ENCODE data around the gene CACNG1. TPM values are rescaled to one million over a fixed set of nuclear protein-coding genes. Genes with fewer than 3 reads are reported as not detected.

CACNG1 gene
- total and polyA plus RNA-seq, 2 experiments from 2014 or later, result not detected

GRCh38 chr17:67008101-67008500, 36.3 kb upstream of the CACNG1 start:
- H3K4me2 ChIP-seq, result no peak overlapping the region
- H3K36me3 ChIP-seq (replicated peaks; ENCODE audit: insufficient read depth, low read depth), result no peaks in the 10 kb centered on the region
- TF ChIP-seq EZH2 (IDR thresholded peaks at IDR 0.05; ENCODE audit: borderline replicate concordance), result no peak
- no peak for TF ChIP-seq CTCF (IDR thresholded peaks at IDR 0.05; ENCODE audit: poor library complexity)
- no peak for TF ChIP-seq EZH2phosphoT487 (IDR thresholded peaks at IDR 0.05; ENCODE audit: low read depth, severe bottlenecking, unreplicated experiment)
- H4K20me1 ChIP-seq (ENCODE audit: insufficient read depth, poor library complexity, severe bottlenecking), result no peaks in the 10 kb centered on the region
- no peaks in the 10 kb centered on the region for H3K9me3 ChIP-seq (ENCODE audit: low read depth)
- no peaks in the 10 kb centered on the region for H3K9me2 ChIP-seq (replicated peaks; ENCODE audit: insufficient read depth)
- no peaks in the 10 kb centered on the region for H3K79me2 ChIP-seq
- H3K4me1 ChIP-seq (ENCODE audit: insufficient read depth), result no peaks in the 10 kb centered on the region
- H3K27ac ChIP-seq, result no peak overlapping the region
- 88% methylated on average over 6 of the region's 6 CpGs for WGBS (ENCODE audit: low lambda C conversion rate, missing lambda C conversion rate)
- DNase-seq (ENCODE audit: low spot score), result no peak
- H3K27me3 ChIP-seq, result no peaks in the 10 kb centered on the region
- no peak overlapping the region for H3K4me3 ChIP-seq
- no peak overlapping the region for H2AFZ ChIP-seq

- Histone ChIP-seq H3K9me2 (replicated peaks; ENCODE audit: insufficient read depth) (no peaks in the 10 kb centered on the region), H3K9me3 (ENCODE audit: low read depth) (no peaks in the 10 kb centered on the region), H3K79me2 (no peaks in the 10 kb centered on the region), H2AFZ (no peak overlapping the region), H3K27ac (no peak overlapping the region), H3K36me3 (replicated peaks; ENCODE audit: insufficient read depth, low read depth) (no peaks in the 10 kb centered on the region), H3K4me2 (no peak overlapping the region), H3K4me1 (ENCODE audit: insufficient read depth) (no peaks in the 10 kb centered on the region), H3K4me3 (no peak overlapping the region), H3K27me3 (no peaks in the 10 kb centered on the region), H4K20me1 (ENCODE audit: insufficient read depth, poor library complexity, severe bottlenecking) (no peaks in the 10 kb centered on the region)
- 87% methylated on average over 9 of the region's 9 CpGs for WGBS (ENCODE audit: low lambda C conversion rate, missing lambda C conversion rate)
- TF ChIP-seq CTCF (IDR thresholded peaks at IDR 0.05; ENCODE audit: poor library complexity), result no peak
- no peak for TF ChIP-seq EZH2 (IDR thresholded peaks at IDR 0.05; ENCODE audit: borderline replicate concordance)
- TF ChIP-seq EZH2phosphoT487 (IDR thresholded peaks at IDR 0.05; ENCODE audit: low read depth, severe bottlenecking, unreplicated experiment), result no peak
- no peak for DNase-seq (ENCODE audit: low spot score)
Observed at GRCh38 chr17:67011527-67012175, 32.7 kb upstream of the CACNG1 start.

DNA sequence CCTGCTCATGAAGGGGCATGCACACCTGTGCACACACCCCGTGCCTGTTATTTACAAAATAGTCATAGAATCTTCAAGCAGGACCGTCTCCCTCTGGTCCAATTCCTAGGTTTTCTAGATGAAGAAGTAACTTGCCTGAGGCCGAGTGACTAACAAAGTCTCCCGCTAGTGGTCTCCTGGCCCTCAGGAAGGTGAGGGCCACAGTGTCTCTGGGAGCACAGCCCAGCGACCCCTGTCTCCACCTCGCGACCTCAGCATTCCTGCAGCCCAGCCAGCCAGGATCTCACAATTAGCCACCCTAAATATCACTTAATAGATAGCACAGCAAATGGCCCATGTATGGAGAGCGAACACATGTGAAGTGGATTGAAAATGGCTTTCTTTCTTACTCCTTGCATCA, 30.5 kb upstream of the CACNG1 start:
- H3K36me3 ChIP-seq (replicated peaks; ENCODE audit: insufficient read depth, low read depth), result no peaks in the 10 kb centered on the region
- H3K4me2 ChIP-seq, result no peak overlapping the region
- DNase-seq (ENCODE audit: low spot score), result no peak
- H3K9me2 ChIP-seq (replicated peaks; ENCODE audit: insufficient read depth), result no peaks in the 10 kb centered on the region
- no peak overlapping the region for H3K27ac ChIP-seq
- H3K4me1 ChIP-seq (ENCODE audit: insufficient read depth), result peaks cover 3% of the 10 kb centered on the region
- WGBS (ENCODE audit: low lambda C conversion rate, missing lambda C conversion rate), result 85% methylated on average over 8 of the region's 8 CpGs
- H4K20me1 ChIP-seq (ENCODE audit: insufficient read depth, poor library complexity, severe bottlenecking), result no peaks in the 10 kb centered on the region
- no peaks in the 10 kb centered on the region for H3K9me3 ChIP-seq (ENCODE audit: low read depth)
- no peak overlapping the region for H3K4me3 ChIP-seq
- no peak overlapping the region for H2AFZ ChIP-seq
- TF ChIP-seq EZH2 (IDR thresholded peaks at IDR 0.05; ENCODE audit: borderline replicate concordance), result no peak
- TF ChIP-seq CTCF (IDR thresholded peaks at IDR 0.05; ENCODE audit: poor library complexity), result no peak
- TF ChIP-seq EZH2phosphoT487 (IDR thresholded peaks at IDR 0.05; ENCODE audit: low read depth, severe bottlenecking, unreplicated experiment), result no peak
- no peaks in the 10 kb centered on the region for H3K79me2 ChIP-seq
- H3K27me3 ChIP-seq, result no peaks in the 10 kb centered on the region

Measured in hepatocyte (in vitro differentiated cells).